ENCODE results near the gene HSD17B8. TPM values are rescaled to one million over a fixed set of nuclear protein-coding genes. Genes with fewer than 3 reads are reported as not detected.
A peak's percentile ranks its signal among the peaks of the same experiment; 100 is the strongest.

The HSD17B8 gene
- polyA plus RNA-seq, 1 donor (not counting 4 experiments of a cell fraction or from before 2014, with no cell fraction given) = 18.6 TPM

GRCh38 chr6:33206864-33207551, 2.6 kb downstream of the HSD17B8 start:
- H3K4me2 ChIP-seq (ENCODE audit: control insufficient read depth, extremely low read depth, insufficient read depth, low read depth, low read length) = peak overlapping the region; percentile 98
- no peaks in the 10 kb centered on the region for H4K20me1 ChIP-seq (ENCODE audit: control insufficient read depth, extremely low read depth, insufficient read depth, low read length)
- peak overlapping the region in 2 of 3 experiments; percentile 76 to 94 for H3K4me3 ChIP-seq (ENCODE audit: control insufficient read depth in 2 of 3, extremely low read depth in 1 of 3, insufficient read depth in 2 of 3, low read depth in 1 of 3, low read length in 3 of 3)
- no peaks in the 10 kb centered on the region for H3K27me3 ChIP-seq (ENCODE audit: control insufficient read depth, extremely low read depth, insufficient read depth, low read length)
- TF ChIP-seq EZH2 (IDR thresholded peaks at IDR 0.05; ENCODE audit: low read length) (no peak), CTCF (optimal IDR thresholded peaks at IDR 0.05 in 1 of 3, IDR thresholded peaks at IDR 0.05 in 1 of 3, conservative IDR thresholded peaks at IDR 0.05 in 1 of 3; ENCODE audit: extremely low read depth in 1 of 3, insufficient read depth in 2 of 3, low read length in 3 of 3) (no peak)
- peak overlapping the region; percentile 83 for H2AFZ ChIP-seq (ENCODE audit: control insufficient read depth, low read length)
- peak overlapping the region; percentile 89 for H3K9ac ChIP-seq (ENCODE audit: control insufficient read depth, extremely low read depth, insufficient read depth, low read length)
- peaks cover 17% of the 10 kb centered on the region for H3K79me2 ChIP-seq (ENCODE audit: control insufficient read depth, insufficient read depth, low read length)
- peaks cover 17 to 30% of the 10 kb centered on the region in 2 experiments for H3K36me3 ChIP-seq (ENCODE audit: control insufficient read depth in 2 of 2, extremely low read depth in 1 of 2, insufficient read depth in 2 of 2, low read length in 2 of 2)
- FAIRE-seq (no peak), DNase-seq (ENCODE audit: low read depth, low spot score) (no peak)
- peaks cover 2% of the 10 kb centered on the region for H3K9me1 ChIP-seq (ENCODE audit: control insufficient read depth, extremely low read depth, insufficient read depth, low read length)
- H3K27ac ChIP-seq (ENCODE audit: control insufficient read depth, insufficient read depth, low read length) = peak overlapping the region; percentile 88
- dilution Hi-C loops (cut with MboI; ENCODE audit: extremely low pct_ligation_motif_present, low sequenced_read_pairs) = no loop called here
- no peaks in the 10 kb centered on the region for H3K9me3 ChIP-seq (ENCODE audit: control insufficient read depth, low read depth, low read length)
- H3K4me1 ChIP-seq (ENCODE audit: control insufficient read depth, extremely low read depth, insufficient read depth, low read length) = peaks cover 37% of the 10 kb centered on the region

- no peak for DNase-seq (ENCODE audit: low read depth, low spot score)
- peaks cover 12% of the 10 kb centered on the region for H3K79me2 ChIP-seq (ENCODE audit: control insufficient read depth, insufficient read depth, low read length)
- TF ChIP-seq CTCF (optimal IDR thresholded peaks at IDR 0.05 in 1 of 3, IDR thresholded peaks at IDR 0.05 in 1 of 3, conservative IDR thresholded peaks at IDR 0.05 in 1 of 3; ENCODE audit: extremely low read depth in 1 of 3, insufficient read depth in 2 of 3, low read length in 3 of 3) (no peak), EZH2 (IDR thresholded peaks at IDR 0.05; ENCODE audit: low read length) (no peak)
- H3K4me3 ChIP-seq (ENCODE audit: control insufficient read depth in 2 of 3, extremely low read depth in 1 of 3, insufficient read depth in 2 of 3, low read depth in 1 of 3, low read length in 3 of 3) = peak overlapping the region; percentile 74 to 94 (median 76)
- peaks cover 35% of the 10 kb centered on the region for H3K4me1 ChIP-seq (ENCODE audit: control insufficient read depth, extremely low read depth, insufficient read depth, low read length)
- H3K9ac ChIP-seq (ENCODE audit: control insufficient read depth, extremely low read depth, insufficient read depth, low read length) = peak overlapping the region; percentile 89
- no peaks in the 10 kb centered on the region for H4K20me1 ChIP-seq (ENCODE audit: control insufficient read depth, extremely low read depth, insufficient read depth, low read length)
- H2AFZ ChIP-seq (ENCODE audit: control insufficient read depth, low read length) = peak overlapping the region; percentile 83
- H3K4me2 ChIP-seq (ENCODE audit: control insufficient read depth, extremely low read depth, insufficient read depth, low read depth, low read length) = peak overlapping the region; percentile 98
- FAIRE-seq = no peak
- H3K27ac ChIP-seq (ENCODE audit: control insufficient read depth, insufficient read depth, low read length) = peak overlapping the region; percentile 86
- dilution Hi-C loops (cut with MboI; ENCODE audit: extremely low pct_ligation_motif_present, low sequenced_read_pairs) = no loop called here
- H3K27me3 ChIP-seq (ENCODE audit: control insufficient read depth, extremely low read depth, insufficient read depth, low read length) = no peaks in the 10 kb centered on the region
- H3K9me3 ChIP-seq (ENCODE audit: control insufficient read depth, low read depth, low read length) = no peaks in the 10 kb centered on the region
- H3K36me3 ChIP-seq (ENCODE audit: control insufficient read depth in 2 of 2, extremely low read depth in 1 of 2, insufficient read depth in 2 of 2, low read length in 2 of 2) = peaks cover 12 to 27% of the 10 kb centered on the region in 2 experiments
- peaks cover 2% of the 10 kb centered on the region for H3K9me1 ChIP-seq (ENCODE audit: control insufficient read depth, extremely low read depth, insufficient read depth, low read length)
These were observed 3.2 kb downstream of the HSD17B8 start for GRCh38 chr6:33207552-33208090.

Data from keratinocyte (primary cell).